Neural cell (in vitro differentiated cells): ENCODE data around the gene LRRC38. TPM values are rescaled to one million over a fixed set of nuclear protein-coding genes. Genes with fewer than 3 reads are reported as not detected.

Experiments used
- H2AFZ ChIP-seq: fragments of 200-600, 300-800 bp; sonication (generic), shearing (Covaris generic); 2 replicates; pipeline ENCODE4 v1.6.0; 2014; ENCODE audit warnings: low read depth, mild to moderate bottlenecking, antibody characterized with exemption, low read length, moderate library complexity
- H3F3A ChIP-seq: fragments of 200-600 bp; shearing (Covaris generic); 2 replicates; pipeline ENCODE4 v1.6.1; 2016; ENCODE audit warnings: mild to moderate bottlenecking, moderate library complexity, mixed read lengths, antibody characterized with exemption, low read length; ENCODE audit not compliant: insufficient read depth, poor library complexity, severe bottlenecking
- H3K27ac ChIP-seq: fragments of 200-600, 300-800 bp; sonication (generic), shearing (Covaris generic); 2 replicates; pipeline ENCODE4 v1.5.1; 2014; ENCODE audit warnings: mild to moderate bottlenecking, low read length, moderate library complexity
- H3K27me3 ChIP-seq: fragments of 300-800, 200-600 bp; sonication (generic), shearing (Covaris generic); 2 replicates; pipeline ENCODE4 v1.6.0; 2014; ENCODE audit warnings: mild to moderate bottlenecking, low read depth, low read length, moderate library complexity; ENCODE audit not compliant: insufficient read depth
- H3K36me3 ChIP-seq: fragments of 300-800, 200-600 bp; sonication (generic), shearing (Covaris generic); 2 replicates; pipeline ENCODE4 v1.5.1; 2014; ENCODE audit warnings: mild to moderate bottlenecking, antibody characterized with exemption, low read length, moderate library complexity; ENCODE audit not compliant: insufficient read depth
- H3K4me2 ChIP-seq: fragments of 300-800, 200-600 bp; sonication (generic), shearing (Covaris generic); 2 replicates; pipeline ENCODE4 v1.6.0; 2014; ENCODE audit warnings: mild to moderate bottlenecking, low read length
- H3K4me3 ChIP-seq: fragments of 300-800, 200-600 bp; sonication (generic), shearing (Covaris generic); 2 replicates; pipeline ENCODE4 v1.5.1; 2014; ENCODE audit warnings: mild to moderate bottlenecking, low read length, moderate library complexity
- H3K79me2 ChIP-seq: fragments of 200-600 bp; shearing (Covaris generic); replicated peaks from 2 replicates; pipeline ENCODE4 v1.6.0; 2014; ENCODE audit warnings: mild to moderate bottlenecking, low read length, moderate library complexity; ENCODE audit not compliant: insufficient read depth
- H3K9ac ChIP-seq: fragments of 300-800, 200-600 bp; sonication (generic), shearing (Covaris generic); 2 replicates; pipeline ENCODE4 v1.6.1; 2016; ENCODE audit warnings: mild to moderate bottlenecking, low read length, mixed read lengths
- H3K9me2 ChIP-seq: fragments of 200-600 bp; shearing (Covaris generic); 2 replicates; pipeline ENCODE4 v1.6.1; 2016; ENCODE audit warnings: mild to moderate bottlenecking, low read length, mixed read lengths; ENCODE audit not compliant: insufficient read depth
- H3K9me3 ChIP-seq: fragments of 200-600, 300-800 bp; sonication (generic), shearing (Covaris generic); 2 replicates; pipeline ENCODE4 v1.6.1; 2016; ENCODE audit warnings: mild to moderate bottlenecking, mixed run types, low read length, moderate library complexity, mixed read lengths
- H4K20me1 ChIP-seq: fragments of 200-600 bp; shearing (Covaris generic); 2 replicates; pipeline ENCODE4 v1.6.1; 2016; ENCODE audit warnings: mild to moderate bottlenecking, mixed run types; ENCODE audit not compliant: insufficient read depth
- EP300 ChIP-seq: fragments of 450-650 bp; conservative IDR thresholded peaks from 2 replicates; pipeline ENCODE4 v1.6.1; 2014; ENCODE audit warnings: antibody characterized with exemption, mild to moderate bottlenecking, moderate library complexity; ENCODE audit not compliant: poor library complexity, severe bottlenecking
- EZH2 ChIP-seq: fragments of 200-600, 300-800 bp; shearing (Covaris generic), sonication (generic); IDR thresholded peaks from 2 replicates; pipeline ENCODE4 v1.6.1; 2014; ENCODE audit warnings: antibody characterized with exemption, low read length, borderline replicate concordance, mild to moderate bottlenecking; ENCODE audit not compliant: insufficient read depth, poor library complexity, severe bottlenecking
- MXI1 ChIP-seq: fragments of 450-650 bp; conservative IDR thresholded peaks from 2 replicates; pipeline ENCODE4 v1.6.1; 2014; ENCODE audit warnings: antibody characterized with exemption, mild to moderate bottlenecking; ENCODE audit not compliant: poor library complexity, severe bottlenecking
- POLR2AphosphoS5 ChIP-seq: IDR thresholded peaks from 2 replicates; pipeline ENCODE4 v1.6.1; 2012
- RAD21 ChIP-seq: fragments of 450-650 bp; conservative IDR thresholded peaks from 2 replicates; pipeline ENCODE4 v1.6.1; 2014; ENCODE audit warnings: antibody characterized with exemption, mild to moderate bottlenecking, moderate library complexity
- SMC3 ChIP-seq: fragments of 450-650 bp; conservative IDR thresholded peaks from 2 replicates; pipeline ENCODE4 v1.6.1; 2014; ENCODE audit warnings: antibody characterized with exemption, mild to moderate bottlenecking, moderate library complexity; ENCODE audit not compliant: poor library complexity
- TAF1 ChIP-seq: IDR thresholded peaks from 2 replicates; pipeline ENCODE4 v1.6.1; 2012; ENCODE audit warnings: low read depth
- polyA plus RNA-seq: library from polyadenylated mRNA; depleted of rRNA; stranded (reverse); fragments of >200 nt; gene quantifications from 2 replicates; pipeline ENCODE4 v1.2.3, GENCODE V29; 2014
- TF ChIP-seq, protein P1 (sequence below): IDR thresholded peaks from 2 replicates; pipeline ENCODE4 v1.6.1; 2012; ENCODE audit warnings: borderline replicate concordance
- TF ChIP-seq, protein P2 (sequence below): fragments of 450-650 bp; IDR thresholded peaks from 2 replicates; pipeline ENCODE4 v1.5.1; 2014; ENCODE audit warnings: antibody characterized with exemption, mild to moderate bottlenecking, moderate library complexity; ENCODE audit not compliant: poor library complexity, severe bottlenecking

Gene LRRC38
- polyA plus RNA-seq, 1 donor from 2014 or later: not detected

DNA sequence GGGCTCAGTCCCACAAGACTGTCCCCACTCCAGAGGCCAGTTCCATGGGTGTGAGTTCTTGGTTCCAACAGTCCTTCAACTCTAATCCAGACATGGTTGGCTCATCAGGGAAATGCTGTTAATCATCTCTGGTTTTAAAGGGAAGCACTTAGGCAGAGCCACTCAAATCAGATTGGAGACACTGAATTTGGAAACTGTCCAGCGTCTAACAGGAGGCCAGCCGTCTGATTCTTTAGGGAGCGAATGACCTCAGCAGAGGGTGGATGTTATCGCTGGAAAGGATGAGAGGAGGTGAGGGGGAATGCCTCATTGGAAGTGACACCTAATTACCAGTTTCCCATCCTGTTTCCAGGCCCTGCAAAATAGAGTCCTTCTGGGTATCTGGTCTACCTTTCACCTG is 22.8 kb upstream of the LRRC38 start:
- no peaks in the 10 kb centered on the region for H3K27me3 ChIP-seq
- no peaks in the 10 kb centered on the region for H4K20me1 ChIP-seq
- no peak overlapping the region for H3K9ac ChIP-seq
- H3K36me3 ChIP-seq: no peaks in the 10 kb centered on the region
- TF ChIP-seq TAF1: no peak
- TF ChIP-seq, protein P1, sequence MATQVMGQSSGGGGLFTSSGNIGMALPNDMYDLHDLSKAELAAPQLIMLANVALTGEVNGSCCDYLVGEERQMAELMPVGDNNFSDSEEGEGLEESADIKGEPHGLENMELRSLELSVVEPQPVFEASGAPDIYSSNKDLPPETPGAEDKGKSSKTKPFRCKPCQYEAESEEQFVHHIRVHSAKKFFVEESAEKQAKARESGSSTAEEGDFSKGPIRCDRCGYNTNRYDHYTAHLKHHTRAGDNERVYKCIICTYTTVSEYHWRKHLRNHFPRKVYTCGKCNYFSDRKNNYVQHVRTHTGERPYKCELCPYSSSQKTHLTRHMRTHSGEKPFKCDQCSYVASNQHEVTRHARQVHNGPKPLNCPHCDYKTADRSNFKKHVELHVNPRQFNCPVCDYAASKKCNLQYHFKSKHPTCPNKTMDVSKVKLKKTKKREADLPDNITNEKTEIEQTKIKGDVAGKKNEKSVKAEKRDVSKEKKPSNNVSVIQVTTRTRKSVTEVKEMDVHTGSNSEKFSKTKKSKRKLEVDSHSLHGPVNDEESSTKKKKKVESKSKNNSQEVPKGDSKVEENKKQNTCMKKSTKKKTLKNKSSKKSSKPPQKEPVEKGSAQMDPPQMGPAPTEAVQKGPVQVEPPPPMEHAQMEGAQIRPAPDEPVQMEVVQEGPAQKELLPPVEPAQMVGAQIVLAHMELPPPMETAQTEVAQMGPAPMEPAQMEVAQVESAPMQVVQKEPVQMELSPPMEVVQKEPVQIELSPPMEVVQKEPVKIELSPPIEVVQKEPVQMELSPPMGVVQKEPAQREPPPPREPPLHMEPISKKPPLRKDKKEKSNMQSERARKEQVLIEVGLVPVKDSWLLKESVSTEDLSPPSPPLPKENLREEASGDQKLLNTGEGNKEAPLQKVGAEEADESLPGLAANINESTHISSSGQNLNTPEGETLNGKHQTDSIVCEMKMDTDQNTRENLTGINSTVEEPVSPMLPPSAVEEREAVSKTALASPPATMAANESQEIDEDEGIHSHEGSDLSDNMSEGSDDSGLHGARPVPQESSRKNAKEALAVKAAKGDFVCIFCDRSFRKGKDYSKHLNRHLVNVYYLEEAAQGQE: no peak
- no peak for TF ChIP-seq POLR2AphosphoS5
- H3F3A ChIP-seq: no peaks in the 10 kb centered on the region
- H3K9me2 ChIP-seq: no peaks in the 10 kb centered on the region
- H3K79me2 ChIP-seq: no peaks in the 10 kb centered on the region
- H3K27ac ChIP-seq: no peak overlapping the region
- H2AFZ ChIP-seq: no peak overlapping the region
- H3K4me2 ChIP-seq: no peak overlapping the region
- H3K4me3 ChIP-seq: no peak overlapping the region
- no peaks in the 10 kb centered on the region for H3K9me3 ChIP-seq

DNA sequence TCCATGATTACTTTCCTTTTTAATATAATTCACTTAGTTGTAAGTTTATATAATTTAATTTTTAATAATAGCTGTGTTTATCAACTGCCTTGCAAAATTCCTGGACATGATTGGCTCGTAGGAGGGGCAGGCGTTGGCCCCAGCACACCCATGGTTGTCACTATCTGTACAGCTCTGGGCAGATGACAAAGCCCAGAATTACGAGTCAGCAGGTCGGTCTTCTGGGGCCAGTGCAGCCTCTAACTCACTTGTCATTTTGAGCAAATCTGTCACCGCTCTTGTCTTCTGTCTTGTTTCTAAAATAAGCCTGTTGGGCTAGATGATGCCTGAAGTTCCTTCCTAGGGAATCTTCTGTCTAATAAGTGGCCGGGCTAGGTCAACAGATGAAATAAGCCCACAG is 21.4 kb upstream of the LRRC38 start:
- Histone ChIP-seq H3K9ac (no peak overlapping the region), H4K20me1 (no peaks in the 10 kb centered on the region), H3F3A (no peaks in the 10 kb centered on the region), H2AFZ (no peak overlapping the region), H3K36me3 (no peaks in the 10 kb centered on the region), H3K9me2 (no peaks in the 10 kb centered on the region), H3K9me3 (no peaks in the 10 kb centered on the region), H3K27me3 (no peaks in the 10 kb centered on the region), H3K27ac (no peak overlapping the region), H3K4me3 (no peak overlapping the region), H3K4me2 (no peak overlapping the region), H3K79me2 (no peaks in the 10 kb centered on the region)
- TF ChIP-seq, protein P2, sequence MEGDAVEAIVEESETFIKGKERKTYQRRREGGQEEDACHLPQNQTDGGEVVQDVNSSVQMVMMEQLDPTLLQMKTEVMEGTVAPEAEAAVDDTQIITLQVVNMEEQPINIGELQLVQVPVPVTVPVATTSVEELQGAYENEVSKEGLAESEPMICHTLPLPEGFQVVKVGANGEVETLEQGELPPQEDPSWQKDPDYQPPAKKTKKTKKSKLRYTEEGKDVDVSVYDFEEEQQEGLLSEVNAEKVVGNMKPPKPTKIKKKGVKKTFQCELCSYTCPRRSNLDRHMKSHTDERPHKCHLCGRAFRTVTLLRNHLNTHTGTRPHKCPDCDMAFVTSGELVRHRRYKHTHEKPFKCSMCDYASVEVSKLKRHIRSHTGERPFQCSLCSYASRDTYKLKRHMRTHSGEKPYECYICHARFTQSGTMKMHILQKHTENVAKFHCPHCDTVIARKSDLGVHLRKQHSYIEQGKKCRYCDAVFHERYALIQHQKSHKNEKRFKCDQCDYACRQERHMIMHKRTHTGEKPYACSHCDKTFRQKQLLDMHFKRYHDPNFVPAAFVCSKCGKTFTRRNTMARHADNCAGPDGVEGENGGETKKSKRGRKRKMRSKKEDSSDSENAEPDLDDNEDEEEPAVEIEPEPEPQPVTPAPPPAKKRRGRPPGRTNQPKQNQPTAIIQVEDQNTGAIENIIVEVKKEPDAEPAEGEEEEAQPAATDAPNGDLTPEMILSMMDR: no peak
- no peak for TF ChIP-seq TAF1
- no peak for TF ChIP-seq RAD21
- TF ChIP-seq EZH2: no peak
- no peak for TF ChIP-seq MXI1
- no peak for TF ChIP-seq SMC3
- TF ChIP-seq, protein P1: no peak
- no peak for TF ChIP-seq POLR2AphosphoS5
- no peak for TF ChIP-seq EP300
